ENCODE results near the gene MRPL44.

MRPL44 gene

GRCh38 chr2:223970343-223971128, 13.3 kb downstream of the MRPL44 start:
- peaks cover 13 to 31% (median 30%) of the 10 kb centered on the region in 3 donors for H3K36me3 ChIP-seq
- H3K4me3 ChIP-seq = no peak overlapping the region
- H3K4me1 ChIP-seq = peaks cover 0 to 2% (median 0%) of the 10 kb centered on the region in 4 donors
- no peaks in the 10 kb centered on the region for H3K27me3 ChIP-seq
- no peak overlapping the region for H3K27ac ChIP-seq
- intact Hi-C loops (cut with DNase I; ENCODE audit: low total_unique reads) = no loop called here
- TF ChIP-seq CTCF (IDR thresholded peaks at IDR 0.05) = peak; percentile 89 to 90
- no peaks in the 10 kb centered on the region for H3K9me3 ChIP-seq
- peak in 1 of 2 donors; percentile 40 for DNase-seq

- no peak for TF ChIP-seq CTCF (IDR thresholded peaks at IDR 0.05)
- H3K4me3 ChIP-seq = no peak overlapping the region
- no peaks in the 10 kb centered on the region for H3K27me3 ChIP-seq
- peaks cover 0 to 2% (median 0%) of the 10 kb centered on the region in 4 donors for H3K4me1 ChIP-seq
- peaks cover 7 to 21% (median 20%) of the 10 kb centered on the region in 3 donors for H3K36me3 ChIP-seq
- no peak for DNase-seq
- H3K27ac ChIP-seq = no peak overlapping the region
- no peaks in the 10 kb centered on the region for H3K9me3 ChIP-seq
- intact Hi-C loops (cut with DNase I; ENCODE audit: low total_unique reads) = no loop called here
Measured at GRCh38 chr2:223971731-223972130, 14.5 kb downstream of the MRPL44 start.

- Histone ChIP-seq H3K36me3 (peaks cover 0 to 11% (median 10%) of the 10 kb centered on the region in 3 donors), H3K4me1 (peaks cover 0 to 2% (median 0%) of the 10 kb centered on the region in 4 donors), H3K4me3 (no peak overlapping the region), H3K27me3 (no peaks in the 10 kb centered on the region), H3K27ac (no peak overlapping the region), H3K9me3 (no peaks in the 10 kb centered on the region)
- intact Hi-C loops (cut with DNase I; ENCODE audit: low total_unique reads) = no loop called here
- TF ChIP-seq CTCF (IDR thresholded peaks at IDR 0.05) = no peak
- no peak for DNase-seq
Measured at GRCh38 chr2:223972656-223973102, 15.4 kb downstream of the MRPL44 start.

GRCh38 chr2:223973606-223974005, 16.3 kb downstream of the MRPL44 start:
- Histone ChIP-seq H3K27ac (no peak overlapping the region), H3K27me3 (peaks cover 0 to 3% of the 10 kb centered on the region in 2 donors), H3K9me3 (no peaks in the 10 kb centered on the region), H3K36me3 (peaks cover 0 to 2% (median under 1%) of the 10 kb centered on the region in 3 donors), H3K4me3 (no peak overlapping the region), H3K4me1 (peaks cover 0 to 2% (median 0%) of the 10 kb centered on the region in 4 donors)
- no peak for DNase-seq
- no peak for TF ChIP-seq CTCF (IDR thresholded peaks at IDR 0.05)
- intact Hi-C loops (cut with DNase I; ENCODE audit: low total_unique reads) = no loop called here

- H3K9me3 ChIP-seq = no peaks in the 10 kb centered on the region
Measured at GRCh38 chr2:223976635-223977226, 19.5 kb downstream of the MRPL44 start.

More at GRCh38 chr2:223976635-223977226, 19.5 kb downstream of the MRPL44 start:
- H3K4me1 ChIP-seq = no peaks in the 10 kb centered on the region
- H3K27me3 ChIP-seq = peaks cover 0 to 3% of the 10 kb centered on the region in 2 donors
- H3K27ac ChIP-seq = no peak overlapping the region
- no peak overlapping the region for H3K4me3 ChIP-seq
- intact Hi-C loops (cut with DNase I; ENCODE audit: low total_unique reads) = no loop called here
- TF ChIP-seq CTCF (IDR thresholded peaks at IDR 0.05) = no peak
- no peak for DNase-seq
- no peaks in the 10 kb centered on the region for H3K36me3 ChIP-seq
